GM23248 (cell line): ENCODE results near the gene SLC9A4. TPM values are rescaled to one million over a fixed set of nuclear protein-coding genes. Genes with fewer than 3 reads are reported as not detected.

Source experiments
- DNase-seq: peaks from one replicate; pipeline ENCODE4 v3.0.0-alpha.2; 2015
- H2AFZ ChIP-seq: fragments of 200-600 bp; sonication (generic); 2 replicates; pipeline ENCODE4 v1.6.1; 2016; ENCODE audit warnings: antibody characterized with exemption
- H3F3A ChIP-seq: fragments of 200-600 bp; sonication (generic); 2 replicates; pipeline ENCODE4 v1.6.1; 2016; ENCODE audit warnings: mild to moderate bottlenecking, antibody characterized with exemption, mixed run types; ENCODE audit not compliant: insufficient read depth
- H3K27ac ChIP-seq: fragments of 200-600 bp; sonication (generic); 2 replicates; pipeline ENCODE4 v1.5.1; 2016; ENCODE audit warnings: mild to moderate bottlenecking
- H3K27me3 ChIP-seq: fragments of 200-600 bp; sonication (generic); replicated peaks from 2 replicates; pipeline ENCODE4 v1.6.1; 2016; ENCODE audit warnings: mild to moderate bottlenecking; ENCODE audit not compliant: insufficient read depth
- H3K36me3 ChIP-seq: fragments of 200-600 bp; sonication (generic); 2 replicates; pipeline ENCODE4 v1.6.1; 2016; ENCODE audit warnings: low read depth, mild to moderate bottlenecking
- H3K4me1 ChIP-seq: fragments of 200-600 bp; sonication (generic); 2 replicates; pipeline ENCODE4 v1.6.1; 2016; ENCODE audit warnings: mild to moderate bottlenecking; ENCODE audit not compliant: insufficient read depth
- H3K4me2 ChIP-seq: fragments of 200-600 bp; sonication (generic); one replicate; pipeline ENCODE4 v1.6.1; 2016; ENCODE audit warnings: mild to moderate bottlenecking; ENCODE audit not compliant: unreplicated experiment
- H3K4me3 ChIP-seq: fragments of 200-600 bp; sonication (generic); 2 replicates; pipeline ENCODE4 v1.5.1; 2016; ENCODE audit warnings: mild to moderate bottlenecking
- H3K79me2 ChIP-seq: fragments of 200-600 bp; sonication (generic); 2 replicates; pipeline ENCODE4 v1.6.1; 2016; ENCODE audit warnings: mild to moderate bottlenecking; ENCODE audit not compliant: insufficient read depth
- H3K9ac ChIP-seq: fragments of 200-600 bp; sonication (generic); 2 replicates; pipeline ENCODE4 v1.6.1; 2016; ENCODE audit warnings: mild to moderate bottlenecking
- H3K9me2 ChIP-seq: fragments of 200-600 bp; sonication (generic); 2 replicates; pipeline ENCODE4 v1.6.1; 2016; ENCODE audit warnings: mixed run types, mild to moderate bottlenecking, moderate library complexity; ENCODE audit not compliant: insufficient read depth
- H3K9me3 ChIP-seq: fragments of 200-600 bp; sonication (generic); one replicate; pipeline ENCODE4 v1.6.1; 2017; ENCODE audit warnings: low read depth
- H4K20me1 ChIP-seq: fragments of 200-600 bp; sonication (generic); 2 replicates; pipeline ENCODE4 v1.6.0; 2016; ENCODE audit not compliant: insufficient read depth
- EZH2 ChIP-seq: fragments of 200-600 bp; sonication (generic); IDR thresholded peaks from 2 replicates; pipeline ENCODE4 v1.6.1; 2018; ENCODE audit warnings: antibody characterized with exemption, mild to moderate bottlenecking; ENCODE audit not compliant: insufficient read depth, poor library complexity, severe bottlenecking
- EZH2phosphoT487 ChIP-seq: fragments of 200-600 bp; sonication (generic); IDR thresholded peaks from 2 replicates; pipeline ENCODE4 v1.6.1; 2018; ENCODE audit warnings: antibody characterized with exemption, moderate library complexity, mild to moderate bottlenecking, low read depth; ENCODE audit not compliant: insufficient read depth
- WGBS, 2 experiments: methylation state at CpG; one replicate each; pipeline ENCODE4 v1.1.6; 2015 to 2017; ENCODE audit warnings: low lambda C conversion rate in 2 of 2, low coverage in 1 of 2; ENCODE audit errors: missing lambda C conversion rate in 2 of 2; 5-methylcytosine and 5-hydroxymethylcytosine counted together
- in situ Hi-C: fragments of 300-500 bp; cut with MboI; formaldehyde crosslinking; loops from 2 replicates; pipeline ENCODE4 v1.15.0; 2020
- polyA plus RNA-seq: library from polyadenylated mRNA; unstranded; fragments of >200 nt; fragmentation: Nextera tagmentation; extraction: Ambion mirVana; gene quantifications from 2 replicates; pipeline ENCODE4 v1.2.1, GENCODE V29; 2016
- total RNA-seq: library from RNA; depleted of rRNA; stranded (reverse); fragments of >200 nt; shearing (Covaris generic); gene quantifications from 2 replicates; pipeline ENCODE4 v1.2.3, GENCODE V29; 2014

The SLC9A4 gene
- total and polyA plus RNA-seq, 2 experiments from 2014 or later: not detected

DNA sequence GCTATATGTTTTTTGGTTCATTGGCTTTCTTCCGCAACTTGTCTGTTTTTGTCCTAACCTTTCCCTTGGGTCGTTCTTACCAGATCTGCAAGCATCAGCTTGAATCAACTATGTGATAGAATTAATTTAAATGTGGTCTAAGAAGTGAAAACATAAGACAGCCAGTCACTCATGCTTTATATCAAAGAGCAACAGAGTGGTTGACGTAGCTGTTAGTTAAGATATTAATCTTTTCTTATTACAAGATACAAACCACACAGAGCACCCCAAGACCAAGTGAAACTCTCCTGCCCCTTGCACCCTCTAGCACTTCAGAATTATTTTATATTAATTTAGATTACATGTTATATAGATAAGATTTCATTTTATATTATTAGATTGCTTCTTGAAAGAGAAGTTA lies 34.9 kb upstream of the SLC9A4 start:
- H3K9me2 ChIP-seq: no peaks in the 10 kb centered on the region
- H3K4me3 ChIP-seq: no peak overlapping the region
- H3K4me1 ChIP-seq: no peaks in the 10 kb centered on the region
- no peak overlapping the region for H3K4me2 ChIP-seq
- H3K27me3 ChIP-seq: no peaks in the 10 kb centered on the region
- H4K20me1 ChIP-seq: no peaks in the 10 kb centered on the region
- no peak overlapping the region for H2AFZ ChIP-seq
- in situ Hi-C loops: loop anchor here (25.0 kb wide), 2 partner anchors 426 to 526 kb away; no protein-coding TSS in a partner anchor
- no peaks in the 10 kb centered on the region for H3K79me2 ChIP-seq
- H3K9ac ChIP-seq: no peak overlapping the region
- no peak for TF ChIP-seq EZH2phosphoT487
- TF ChIP-seq EZH2: no peak
- no peaks in the 10 kb centered on the region for H3K36me3 ChIP-seq
- no peaks in the 10 kb centered on the region for H3F3A ChIP-seq
- no peaks in the 10 kb centered on the region for H3K9me3 ChIP-seq
- no peak overlapping the region for H3K27ac ChIP-seq
- DNase-seq: no peak
- 92% methylated on average over 3 of the region's 3 CpGs for WGBS, 2 experiments

DNA sequence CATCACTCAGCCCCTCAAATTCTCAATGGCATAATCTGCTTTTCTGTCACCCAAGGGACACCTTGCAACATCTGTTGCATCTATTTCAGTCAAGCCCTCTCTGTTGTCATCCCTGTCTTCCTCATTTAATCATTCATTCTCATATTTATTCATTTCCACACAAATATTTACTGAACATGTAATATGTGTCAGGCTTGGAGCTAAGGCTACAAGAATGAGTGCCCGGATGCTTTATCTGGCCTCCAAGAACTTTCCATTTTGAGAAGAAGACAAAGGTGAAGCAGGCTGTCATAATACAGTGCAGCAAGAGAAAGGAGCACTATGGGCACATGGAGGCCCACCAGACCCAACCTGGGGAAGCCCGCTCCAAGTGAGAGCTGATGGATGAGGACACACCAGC lies 34.4 kb upstream of the SLC9A4 start:
- in situ Hi-C loops: loop anchor here (25.0 kb wide), 2 partner anchors 426 to 526 kb away; no protein-coding TSS in a partner anchor
- TF ChIP-seq EZH2phosphoT487 (no peak), EZH2 (no peak)
- no peaks in the 10 kb centered on the region for H3K79me2 ChIP-seq
- no peak overlapping the region for H3K4me3 ChIP-seq
- WGBS, 2 experiments: 69 to 83% methylated on average over 2 of the region's 2 CpGs
- no peaks in the 10 kb centered on the region for H4K20me1 ChIP-seq
- H3F3A ChIP-seq: no peaks in the 10 kb centered on the region
- no peak overlapping the region for H3K9ac ChIP-seq
- H3K9me3 ChIP-seq: no peaks in the 10 kb centered on the region
- H3K4me2 ChIP-seq: no peak overlapping the region
- no peaks in the 10 kb centered on the region for H3K9me2 ChIP-seq
- DNase-seq: no peak
- no peaks in the 10 kb centered on the region for H3K4me1 ChIP-seq
- H3K36me3 ChIP-seq: no peaks in the 10 kb centered on the region
- H2AFZ ChIP-seq: no peak overlapping the region
- no peak overlapping the region for H3K27ac ChIP-seq
- H3K27me3 ChIP-seq: no peaks in the 10 kb centered on the region

- Histone ChIP-seq H3K79me2 (no peaks in the 10 kb centered on the region), H3K27ac (no peak overlapping the region), H4K20me1 (no peaks in the 10 kb centered on the region), H3K27me3 (no peaks in the 10 kb centered on the region), H3K4me3 (no peak overlapping the region), H3K9me3 (no peaks in the 10 kb centered on the region), H3K36me3 (no peaks in the 10 kb centered on the region), H3K4me2 (no peak overlapping the region), H3F3A (no peaks in the 10 kb centered on the region), H3K9ac (no peak overlapping the region), H2AFZ (no peak overlapping the region), H3K9me2 (no peaks in the 10 kb centered on the region), H3K4me1 (no peaks in the 10 kb centered on the region)
- DNase-seq: peak; percentile 78
- in situ Hi-C loops: loop anchor here (25.0 kb wide), 2 partner anchors 427 to 527 kb away; no protein-coding TSS in a partner anchor
- 40 to 45% methylated on average over 6 of the region's 6 CpGs for WGBS, 2 experiments
- TF ChIP-seq EZH2 (no peak), EZH2phosphoT487 (no peak)
These were observed 33.8 kb upstream of the SLC9A4 start for GRCh38 chr2:102439065-102439695.

DNA sequence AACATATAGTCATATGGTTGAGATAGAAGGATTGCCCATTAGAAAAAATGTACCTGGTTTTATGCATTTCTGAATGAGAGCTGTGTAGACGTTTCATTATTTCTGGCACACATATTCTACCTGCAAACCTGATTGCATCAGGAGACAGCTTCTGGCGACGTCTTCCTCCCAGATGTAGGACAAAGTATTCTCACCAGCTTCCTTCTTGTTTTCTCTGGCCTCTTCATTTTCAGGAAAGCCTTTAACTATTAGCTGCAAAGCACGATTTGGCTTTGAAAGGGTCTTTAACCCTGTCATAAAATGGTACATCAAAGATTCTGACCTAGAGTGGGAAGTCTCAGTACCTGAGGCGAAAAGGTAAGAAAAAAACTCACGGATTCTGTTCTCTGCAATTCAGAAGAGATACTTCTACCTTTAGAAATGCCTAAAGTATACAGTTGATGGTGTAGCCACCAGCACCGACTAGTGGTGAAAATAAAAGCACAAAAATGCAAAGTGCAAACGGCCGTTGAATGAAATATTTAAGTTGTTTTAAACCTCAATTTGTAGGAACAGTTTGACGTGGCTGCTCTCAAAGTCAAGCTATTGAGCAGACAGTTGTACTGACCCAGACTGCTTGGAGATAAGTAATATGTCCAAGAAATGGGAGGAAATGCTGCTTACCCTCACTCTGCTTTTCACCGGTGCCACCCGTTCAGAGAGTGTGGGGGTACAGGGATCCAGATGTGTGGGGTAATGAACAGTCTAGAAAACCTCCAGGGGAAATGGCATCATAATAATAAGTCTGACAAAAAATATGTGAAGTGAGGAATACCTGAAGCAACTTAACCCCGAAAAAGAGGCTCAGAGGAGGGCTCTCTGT lies 29.8 kb upstream of the SLC9A4 start:
- in situ Hi-C loops: loop anchor here (10.0 to 25.0 kb wide), 3 partner anchors 188 to 531 kb away; no protein-coding TSS in a partner anchor
- H4K20me1 ChIP-seq: no peaks in the 10 kb centered on the region
- H3K4me2 ChIP-seq: no peak overlapping the region
- no peaks in the 10 kb centered on the region for H3K27me3 ChIP-seq
- no peaks in the 10 kb centered on the region for H3K9me3 ChIP-seq
- 25 to 26% methylated on average over 13 of the region's 13 CpGs for WGBS, 2 experiments
- H3K9me2 ChIP-seq: no peaks in the 10 kb centered on the region
- H3K4me3 ChIP-seq: no peak overlapping the region
- no peak overlapping the region for H3K27ac ChIP-seq
- DNase-seq: peak; percentile 63
- no peaks in the 10 kb centered on the region for H3K36me3 ChIP-seq
- no peaks in the 10 kb centered on the region for H3F3A ChIP-seq
- H3K79me2 ChIP-seq: no peaks in the 10 kb centered on the region
- no peak overlapping the region for H2AFZ ChIP-seq
- no peak for TF ChIP-seq EZH2phosphoT487
- no peak for TF ChIP-seq EZH2
- no peaks in the 10 kb centered on the region for H3K4me1 ChIP-seq
- no peak overlapping the region for H3K9ac ChIP-seq
